ENCODE results near the gene CABP5.

Gene CABP5

GRCh38 chr19:48029431-48029830, 14.4 kb downstream of the CABP5 start:
- DNase-seq, result no peak

- no peak for DNase-seq
Observed at GRCh38 chr19:48025480-48025879, 18.4 kb downstream of the CABP5 start.

- no peak for DNase-seq
Observed at GRCh38 chr19:48023518-48023917, 20.4 kb downstream of the CABP5 start.

- DNase-seq, result no peak
Observed at GRCh38 chr19:48023011-48023410, 20.9 kb downstream of the CABP5 start.

- no peak for DNase-seq
Observed at GRCh38 chr19:48020686-48021085, 23.2 kb downstream of the CABP5 start.

GRCh38 chr19:48010932-48011758, 32.7 kb downstream of the CABP5 start:
- no peak for DNase-seq

GRCh38 chr19:48006762-48007161, 37.1 kb downstream of the CABP5 start:
- no peak for DNase-seq

- DNase-seq, result no peak
Observed at GRCh38 chr19:48004236-48004635, 39.6 kb downstream of the CABP5 start.

- no peak for DNase-seq
Observed at GRCh38 chr19:48000846-48001245, 43.0 kb downstream of the CABP5 start.

- DNase-seq, result no peak
Observed at GRCh38 chr19:47998800-47999199, 45.1 kb downstream of the CABP5 start.

GRCh38 chr19:47996230-47996727, 47.6 kb downstream of the CABP5 start:
- DNase-seq, result no peak

- DNase-seq, result no peak
Observed at GRCh38 chr19:47994209-47994802, 49.6 kb downstream of the CABP5 start, which contains the start of gene ELSPBP1. ELSPBP1 (plus strand) TSS chr19:47994632; CDS start chr19:48008668, 14,036 bp downstream.

- no peak for DNase-seq
Observed at GRCh38 chr19:47992070-47992469, 51.8 kb downstream of the CABP5 start, which contains the start of gene BSPH1. BSPH1 (minus strand) TSS chr19:47992170; CDS start chr19:47992081, 89 bp downstream.

GRCh38 chr19:47991191-47991808, 52.6 kb downstream of the CABP5 start:
- no peak for DNase-seq

Data from activated CD8-positive, alpha-beta memory T cell treated with anti-CD3 and anti-CD28 coated beads, Interleukin-2, amount 50 U/mL, for 4 hours (primary cell).